HEK293 (cell line): ENCODE results near the gene CIROP.

Experiments
- TCF7L2 ChIP-seq: IDR thresholded peaks from 2 replicates; pipeline ENCODE4 v1.6.1; 2011; ENCODE audit warnings: low read depth, mild to moderate bottlenecking, inconsistent platforms, low read length, moderate library complexity, borderline replicate concordance
- ZBTB8A ChIP-seq: fragments of 450-650 bp; formaldehyde crosslinking; IDR thresholded peaks from 2 replicates; pipeline ENCODE4 v1.5.1; 2016; ENCODE audit warnings: missing biosample characterization, missing genetic modification characterization
- ZNF18 ChIP-seq: fragments of 450-650 bp; formaldehyde crosslinking; IDR thresholded peaks from 2 replicates; pipeline ENCODE4 v1.5.1; 2016; ENCODE audit warnings: missing biosample characterization, missing genetic modification characterization
- TF ChIP-seq, protein P1 (sequence below): fragments of 450-650 bp; formaldehyde crosslinking; IDR thresholded peaks from 2 replicates; pipeline ENCODE4 v1.5.1; 2016; ENCODE audit warnings: missing biosample characterization, missing genetic modification characterization

DNA sequence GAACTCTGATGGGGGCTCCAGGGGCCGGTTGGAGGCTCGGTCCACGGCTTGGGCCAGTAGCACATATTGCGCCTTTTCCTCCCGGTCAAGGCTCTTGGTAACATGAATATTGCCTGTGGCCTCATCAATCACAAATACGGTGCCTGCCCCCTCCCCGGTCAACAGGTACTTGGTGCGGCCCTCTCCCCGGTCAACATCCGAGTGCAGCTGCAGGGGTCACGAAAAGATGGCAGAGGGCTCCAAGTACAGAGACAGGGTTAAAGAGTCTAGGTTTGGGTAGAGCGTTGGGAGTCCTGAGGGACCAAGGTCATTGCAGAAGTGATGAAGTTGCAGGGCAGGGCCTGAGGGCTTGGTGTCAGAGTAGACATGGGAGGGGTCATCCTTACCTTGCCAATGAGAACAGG is 49.6 kb downstream of the CIROP start:
- TF ChIP-seq, protein P1, sequence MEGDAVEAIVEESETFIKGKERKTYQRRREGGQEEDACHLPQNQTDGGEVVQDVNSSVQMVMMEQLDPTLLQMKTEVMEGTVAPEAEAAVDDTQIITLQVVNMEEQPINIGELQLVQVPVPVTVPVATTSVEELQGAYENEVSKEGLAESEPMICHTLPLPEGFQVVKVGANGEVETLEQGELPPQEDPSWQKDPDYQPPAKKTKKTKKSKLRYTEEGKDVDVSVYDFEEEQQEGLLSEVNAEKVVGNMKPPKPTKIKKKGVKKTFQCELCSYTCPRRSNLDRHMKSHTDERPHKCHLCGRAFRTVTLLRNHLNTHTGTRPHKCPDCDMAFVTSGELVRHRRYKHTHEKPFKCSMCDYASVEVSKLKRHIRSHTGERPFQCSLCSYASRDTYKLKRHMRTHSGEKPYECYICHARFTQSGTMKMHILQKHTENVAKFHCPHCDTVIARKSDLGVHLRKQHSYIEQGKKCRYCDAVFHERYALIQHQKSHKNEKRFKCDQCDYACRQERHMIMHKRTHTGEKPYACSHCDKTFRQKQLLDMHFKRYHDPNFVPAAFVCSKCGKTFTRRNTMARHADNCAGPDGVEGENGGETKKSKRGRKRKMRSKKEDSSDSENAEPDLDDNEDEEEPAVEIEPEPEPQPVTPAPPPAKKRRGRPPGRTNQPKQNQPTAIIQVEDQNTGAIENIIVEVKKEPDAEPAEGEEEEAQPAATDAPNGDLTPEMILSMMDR (tag by site-specific recombination): no peak
- TF ChIP-seq TCF7L2 (no peak), ZNF18 (tag by site-specific recombination) (no peak), ZBTB8A (tag by site-specific recombination) (no peak)
